H1 (cell line): Measurements from ENCODE around the gene SLC38A10.

Source experiments
- CEBPB ChIP-seq: IDR thresholded peaks from 2 replicates; pipeline ENCODE4 v1.6.1; 2012; ENCODE audit warnings: low read depth, low read length
- GTF2F1 ChIP-seq: IDR thresholded peaks from 2 replicates; pipeline ENCODE4 v1.6.1; 2012; ENCODE audit warnings: low read depth, low read length, improper control_type of control experiment, borderline replicate concordance
- HDAC2 ChIP-seq, 2 experiments: fragments of 300-600 bp in 1 of 2; sonication (generic) in 1 of 2; IDR thresholded peaks; 2 replicates each; pipeline ENCODE4 v1.6.1; 2011 to 2012; ENCODE audit warnings: low read depth in 2 of 2, low read length in 2 of 2, mild to moderate bottlenecking in 2 of 2, moderate library complexity in 2 of 2, borderline replicate concordance in 1 of 2, inconsistent platforms in 1 of 2

DNA sequence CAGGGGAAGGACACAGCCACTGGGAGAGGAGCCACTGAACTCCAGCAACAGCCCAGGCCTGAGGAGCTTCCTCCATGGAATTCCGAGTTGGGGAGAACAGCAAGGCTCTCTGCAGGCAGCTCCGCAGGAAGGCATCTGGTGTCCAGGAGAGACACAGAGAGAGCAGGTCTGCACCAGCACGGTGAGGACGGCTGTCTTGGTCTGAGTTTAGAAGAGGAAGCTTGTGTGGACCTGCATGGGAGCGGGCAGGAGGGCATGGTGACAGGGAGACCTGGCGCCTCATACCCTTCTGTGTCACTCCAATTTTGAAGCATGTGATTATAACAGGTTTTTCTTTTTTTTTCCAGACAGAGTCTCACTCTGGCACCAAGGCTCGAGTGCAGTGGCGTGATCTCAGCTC is 6.4 kb downstream of the SLC38A10 start:
- TF ChIP-seq CEBPB (no peak), GTF2F1 (no peak), HDAC2 (IDR thresholded peaks at IDR 0.05; ENCODE audit: borderline replicate concordance in 1 of 2, low read depth in 2 of 2, low read length in 2 of 2) (no peak)
